SK-N-MC (cell line): ENCODE results near the gene COL6A2.
A peak's percentile ranks its signal among the peaks of the same experiment; 100 is the strongest.

Experiments used
- DNase-seq: peaks from one replicate; pipeline ENCODE4 v3.0.0-alpha.2; 2011; ENCODE audit warnings: low read depth, low spot score
- H3K27ac ChIP-seq: fragments of 200-600 bp; sonication (generic); 2 replicates; pipeline ENCODE4 v1.5.1; 2016; ENCODE audit warnings: mixed run types
- H3K36me3 ChIP-seq: fragments of 200-600 bp; sonication (generic); 2 replicates; pipeline ENCODE4 v1.6.1; 2017; ENCODE audit warnings: antibody characterized with exemption, low read length, mixed read lengths; ENCODE audit not compliant: insufficient read depth
- H3K4me3 ChIP-seq: fragments of 200-600 bp; sonication (generic); 2 replicates; pipeline ENCODE4 v1.5.1; 2016
- H3K9ac ChIP-seq: fragments of 200-600 bp; sonication (generic); 2 replicates; pipeline ENCODE4 v1.8.0; 2017; ENCODE audit warnings: mixed run types, mixed read lengths; ENCODE audit not compliant: insufficient read length
- H3K9me3 ChIP-seq: fragments of 200-600 bp; sonication (generic); 2 replicates; pipeline ENCODE4 v1.6.1; 2017; ENCODE audit warnings: low read depth, mild to moderate bottlenecking, antibody characterized with exemption, low read length, moderate library complexity, mixed read lengths
- EZH2 ChIP-seq: fragments of 200-600 bp; sonication (generic); IDR thresholded peaks from one replicate; pipeline ENCODE4 v1.6.1; 2017; ENCODE audit warnings: antibody characterized with exemption
- FOXP2 ChIP-seq: optimal IDR thresholded peaks from 2 replicates; pipeline ENCODE3; 2011; ENCODE audit warnings: mild to moderate bottlenecking, moderate library complexity; ENCODE audit not compliant: insufficient read depth; ENCODE audit errors: extremely low read length, control extremely low read depth
- POLR2AphosphoS5 ChIP-seq: IDR thresholded peaks from 2 replicates; pipeline ENCODE4 v1.6.1; 2012; ENCODE audit warnings: mild to moderate bottlenecking, low read depth, low read length, borderline replicate concordance

The COL6A2 gene

GRCh38 chr21:46094401-46095082 is 3.4 kb upstream of the COL6A2 start:
- H3K9ac ChIP-seq = no peak overlapping the region
- no peak overlapping the region for H3K4me3 ChIP-seq
- no peak overlapping the region for H3K27ac ChIP-seq
- no peaks in the 10 kb centered on the region for H3K9me3 ChIP-seq
- H3K36me3 ChIP-seq = no peaks in the 10 kb centered on the region
- no peak for DNase-seq
- TF ChIP-seq FOXP2 = no peak
- no peak for TF ChIP-seq POLR2AphosphoS5
- TF ChIP-seq EZH2 = no peak

- DNase-seq = no peak
- Histone ChIP-seq H3K9me3 (no peaks in the 10 kb centered on the region), H3K9ac (no peak overlapping the region), H3K27ac (no peak overlapping the region), H3K4me3 (no peak overlapping the region), H3K36me3 (no peaks in the 10 kb centered on the region; the same call in 1 of the 2 replicates)
- TF ChIP-seq FOXP2 = no peak
- no peak for TF ChIP-seq EZH2
- TF ChIP-seq POLR2AphosphoS5 = no peak
These were observed 2.7 kb upstream of the COL6A2 start for GRCh38 chr21:46095083-46095719.

GRCh38 chr21:46095814-46096595 is 1.9 kb upstream of the COL6A2 start:
- DNase-seq = no peak
- Histone ChIP-seq H3K4me3 (no peak overlapping the region), H3K36me3 (no peaks in the 10 kb centered on the region; the same call in 1 of the 2 replicates), H3K27ac (no peak overlapping the region), H3K9me3 (no peaks in the 10 kb centered on the region), H3K9ac (no peak overlapping the region)
- no peak for TF ChIP-seq FOXP2
- no peak for TF ChIP-seq EZH2
- TF ChIP-seq POLR2AphosphoS5 = no peak

- no peak overlapping the region for H3K27ac ChIP-seq
- no peaks in the 10 kb centered on the region for H3K9me3 ChIP-seq
- no peaks in the 10 kb centered on the region; the same call in 1 of the 2 replicates for H3K36me3 ChIP-seq
- DNase-seq = no peak
- TF ChIP-seq EZH2 (no peak), FOXP2 (no peak), POLR2AphosphoS5 (no peak)
- no peak overlapping the region for H3K4me3 ChIP-seq
- no peak overlapping the region for H3K9ac ChIP-seq
These were observed 1.1 kb upstream of the COL6A2 start for GRCh38 chr21:46096596-46097335.

- DNase-seq = no peak
- peak overlapping the region; percentile 76 for H3K9ac ChIP-seq
- H3K9me3 ChIP-seq = no peaks in the 10 kb centered on the region
- H3K4me3 ChIP-seq = peak overlapping the region; percentile 84
- TF ChIP-seq FOXP2 (no peak), POLR2AphosphoS5 (no peak), EZH2 (no peak)
- no peaks in the 10 kb centered on the region; the same call in 1 of the 2 replicates for H3K36me3 ChIP-seq
- H3K27ac ChIP-seq = no peak overlapping the region
These were observed 610 bp downstream of the COL6A2 start for GRCh38 chr21:46098303-46099141.

GRCh38 chr21:46099476-46099875 is 1.6 kb downstream of the COL6A2 start:
- TF ChIP-seq FOXP2 = no peak
- TF ChIP-seq POLR2AphosphoS5 = no peak
- no peak for TF ChIP-seq EZH2
- no peaks in the 10 kb centered on the region; the same call in 1 of the 2 replicates for H3K36me3 ChIP-seq
- no peak overlapping the region for H3K27ac ChIP-seq
- H3K9me3 ChIP-seq = no peaks in the 10 kb centered on the region
- no peak for DNase-seq
- H3K4me3 ChIP-seq = no peak overlapping the region
- H3K9ac ChIP-seq = no peak overlapping the region

GRCh38 chr21:46100020-46100419 is 2.1 kb downstream of the COL6A2 start:
- no peak overlapping the region for H3K9ac ChIP-seq
- H3K4me3 ChIP-seq = no peak overlapping the region
- DNase-seq = no peak
- H3K27ac ChIP-seq = no peak overlapping the region
- no peaks in the 10 kb centered on the region for H3K9me3 ChIP-seq
- TF ChIP-seq FOXP2 (no peak), POLR2AphosphoS5 (no peak), EZH2 (no peak)
- H3K36me3 ChIP-seq = no peaks in the 10 kb centered on the region; the same call in 1 of the 2 replicates
